ENCODE data around the gene MS4A12.

DNA sequence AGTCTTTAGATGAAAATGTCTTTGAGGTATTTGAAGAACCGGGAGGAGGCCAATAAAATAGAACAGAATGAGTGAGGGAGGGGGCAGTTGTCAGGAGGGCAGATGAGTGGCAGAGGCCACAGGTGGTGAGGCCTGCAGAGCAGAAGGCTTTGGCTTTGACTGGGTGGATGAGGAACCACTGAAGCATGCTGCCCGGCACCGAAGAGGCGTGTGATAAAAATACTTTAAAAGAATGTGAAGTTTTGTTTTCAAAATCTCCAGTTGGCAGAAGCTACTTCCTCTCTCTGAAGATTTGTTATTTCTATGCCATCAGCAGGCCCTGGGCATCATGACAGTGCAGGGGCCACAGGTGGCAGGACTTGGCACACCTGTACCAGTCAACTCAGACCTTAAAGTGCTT is 6.3 kb downstream of the MS4A12 start:
- TF ChIP-seq TCF7 (CRISPR knock-in tag; IDR thresholded peaks at IDR 0.05; ENCODE audit: low read depth) = no peak
- no peak for TF ChIP-seq CTCF (IDR thresholded peaks at IDR 0.05)
